Activated CD4-positive, alpha-beta T cell treated with anti-CD3 and anti-CD28 coated beads, Interleukin-2, amount 50 U/mL, for 4 hours (primary cell): ENCODE measurements around the gene SRSF3.
"Not testable (repeated sequence)": the region's sequence is repeated elsewhere in the genome, so short reads cannot be mapped to it uniquely, and the experiment has no call there.

ENCODE experiments used
- DNase-seq, 2 experiments: peaks; one replicate each; pipeline ENCODE4 v3.0.0-alpha.2; 2020

Gene SRSF3

DNA sequence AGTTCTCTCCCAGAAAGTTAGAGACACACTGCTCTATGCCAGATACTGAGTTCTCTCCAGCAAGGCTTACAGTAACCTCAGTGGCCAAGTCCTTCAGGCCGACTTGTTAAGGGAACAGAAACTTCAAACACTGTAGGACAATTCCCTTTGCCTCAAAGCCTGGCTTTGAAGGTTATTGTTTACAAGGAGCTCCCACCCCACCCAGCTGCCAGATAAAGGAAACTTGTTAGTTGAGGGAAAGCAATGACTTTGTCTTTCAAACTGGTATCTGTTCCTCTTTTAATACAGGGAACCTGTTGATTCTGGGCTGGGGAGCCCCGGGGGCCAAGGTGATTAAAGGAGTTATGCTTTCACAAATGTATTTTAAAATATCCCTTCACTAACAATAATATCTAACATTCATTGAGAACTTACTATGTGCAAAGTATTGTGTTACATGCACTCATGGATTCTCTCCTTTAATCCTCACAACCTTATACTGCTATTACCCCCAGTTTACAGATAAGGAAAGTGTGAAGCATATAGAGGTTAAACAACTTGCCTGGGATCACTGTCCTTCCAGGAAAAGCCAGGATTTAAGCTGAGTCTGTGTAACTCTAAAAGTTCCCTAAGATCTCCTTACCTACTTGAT lies 56.8 kb downstream of the SRSF3 start:
- DNase-seq, result no peak

GRCh38 chr6:36651659-36652379 lies 57.7 kb downstream of the SRSF3 start:
- no peak for DNase-seq

DNA sequence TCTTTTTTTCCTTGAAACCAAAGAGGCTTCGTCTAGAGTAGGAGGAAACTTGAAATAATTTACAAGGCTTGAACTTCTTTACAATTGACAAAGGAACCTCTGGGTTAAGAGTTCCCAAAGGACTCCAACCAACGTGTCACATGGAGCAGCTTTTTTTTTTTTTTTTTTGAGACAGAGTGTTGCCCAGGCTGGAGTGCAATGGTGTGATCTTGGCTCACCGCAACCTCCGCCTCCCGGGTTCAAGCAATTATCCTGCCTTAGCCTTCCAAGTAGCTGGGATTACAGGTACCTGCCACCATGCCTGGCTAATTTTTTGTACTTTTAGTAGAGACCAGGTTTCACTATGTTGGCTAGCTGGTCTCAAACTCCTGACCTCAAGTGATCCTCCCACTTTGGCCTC lies 60.3 kb downstream of the SRSF3 start:
- not testable (repeated sequence) for DNase-seq
